OCI-LY3 (cell line): ENCODE results near the gene PPP5C.

Experiments
- EZH2phosphoT487 ChIP-seq: fragments of 200-600 bp; shearing (Covaris generic); IDR thresholded peaks from 2 replicates; pipeline ENCODE4 v1.6.1; 2018; ENCODE audit warnings: antibody characterized with exemption, mixed run types, low read depth
- TF ChIP-seq, protein P1 (sequence below): fragments of 200-600, 300-600 bp; sonication (generic); IDR thresholded peaks from 2 replicates; pipeline ENCODE4 v1.5.1; 2014; ENCODE audit warnings: antibody characterized with exemption, low read length, low read depth

DNA sequence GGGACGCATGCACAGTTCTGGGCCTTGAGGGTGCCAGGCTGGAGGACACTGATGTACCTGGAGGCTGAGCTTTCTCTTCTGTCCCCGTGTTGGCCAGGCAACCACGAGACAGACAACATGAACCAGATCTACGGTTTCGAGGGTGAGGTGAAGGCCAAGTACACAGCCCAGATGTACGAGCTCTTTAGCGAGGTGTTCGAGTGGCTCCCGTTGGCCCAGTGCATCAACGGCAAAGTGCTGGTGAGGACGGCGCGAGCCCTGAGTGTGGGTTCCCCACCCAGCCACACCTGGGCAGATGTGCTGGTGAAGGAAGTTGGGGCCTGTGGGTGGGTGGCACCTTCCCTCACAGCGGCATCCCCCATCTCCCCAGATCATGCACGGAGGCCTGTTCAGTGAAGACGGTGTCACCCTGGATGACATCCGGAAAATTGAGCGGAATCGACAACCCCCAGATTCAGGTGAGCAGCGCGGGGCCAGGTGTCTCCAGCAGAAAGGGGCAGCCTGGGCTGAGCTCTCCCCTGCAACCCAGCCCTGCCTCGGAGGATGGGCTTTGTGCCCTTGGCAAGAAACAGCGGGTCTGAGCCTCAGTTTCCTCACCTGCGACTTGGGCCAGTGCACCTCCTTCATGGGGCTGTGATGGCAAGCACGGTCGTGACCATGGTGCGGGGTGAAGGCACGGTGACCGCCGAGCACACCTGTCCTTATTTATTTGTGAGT lies 40.3 kb downstream of the PPP5C start:
- TF ChIP-seq, protein P1, sequence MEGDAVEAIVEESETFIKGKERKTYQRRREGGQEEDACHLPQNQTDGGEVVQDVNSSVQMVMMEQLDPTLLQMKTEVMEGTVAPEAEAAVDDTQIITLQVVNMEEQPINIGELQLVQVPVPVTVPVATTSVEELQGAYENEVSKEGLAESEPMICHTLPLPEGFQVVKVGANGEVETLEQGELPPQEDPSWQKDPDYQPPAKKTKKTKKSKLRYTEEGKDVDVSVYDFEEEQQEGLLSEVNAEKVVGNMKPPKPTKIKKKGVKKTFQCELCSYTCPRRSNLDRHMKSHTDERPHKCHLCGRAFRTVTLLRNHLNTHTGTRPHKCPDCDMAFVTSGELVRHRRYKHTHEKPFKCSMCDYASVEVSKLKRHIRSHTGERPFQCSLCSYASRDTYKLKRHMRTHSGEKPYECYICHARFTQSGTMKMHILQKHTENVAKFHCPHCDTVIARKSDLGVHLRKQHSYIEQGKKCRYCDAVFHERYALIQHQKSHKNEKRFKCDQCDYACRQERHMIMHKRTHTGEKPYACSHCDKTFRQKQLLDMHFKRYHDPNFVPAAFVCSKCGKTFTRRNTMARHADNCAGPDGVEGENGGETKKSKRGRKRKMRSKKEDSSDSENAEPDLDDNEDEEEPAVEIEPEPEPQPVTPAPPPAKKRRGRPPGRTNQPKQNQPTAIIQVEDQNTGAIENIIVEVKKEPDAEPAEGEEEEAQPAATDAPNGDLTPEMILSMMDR = no peak
- TF ChIP-seq EZH2phosphoT487 = no peak
